ENCODE results near the gene NXPH1. TPM values are rescaled to one million over a fixed set of nuclear protein-coding genes. Genes with fewer than 3 reads are reported as not detected.

Gene NXPH1
- polyA plus RNA-seq, 2 donors = 0.02 TPM; not detected in 1

DNA sequence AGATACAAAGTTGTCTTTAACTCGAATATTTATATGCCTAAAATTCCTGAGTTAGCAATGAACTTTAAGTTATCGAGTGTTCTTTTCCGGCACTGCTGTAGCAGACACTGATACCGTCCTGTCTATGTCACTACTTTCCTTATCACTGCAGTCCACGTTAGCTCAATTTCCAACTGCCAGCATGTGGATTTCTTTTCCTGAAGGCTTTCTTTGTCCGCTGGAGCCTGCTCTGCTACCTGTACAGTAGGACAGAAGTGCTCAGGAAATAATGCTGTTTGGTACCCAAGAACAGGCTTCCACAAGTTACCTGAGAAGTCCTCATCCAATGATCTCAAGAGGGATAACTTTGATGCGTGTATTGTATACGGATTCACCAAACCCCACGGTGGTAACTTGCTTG, 329.4 kb downstream of the NXPH1 start:
- Histone ChIP-seq H3K4me1 (ENCODE audit: control insufficient read depth in 2 of 2, insufficient read depth in 2 of 2, low read length in 1 of 2) (no peaks in the 10 kb centered on the region), H3K27ac (ENCODE audit: low read depth in 2 of 2, low read length in 1 of 2) (no peak overlapping the region), H3K9me3 (ENCODE audit: control insufficient read depth in 2 of 2, insufficient read depth in 1 of 2, low read depth in 1 of 2, low read length in 1 of 2) (no peaks in the 10 kb centered on the region), H3K4me3 (ENCODE audit: low read depth in 1 of 2, low read length in 2 of 2) (no peak overlapping the region), H3K27me3 (ENCODE audit: control insufficient read depth in 1 of 2, insufficient read depth in 2 of 2, low read length in 2 of 2) (no peaks in the 10 kb centered on the region), H3K36me3 (ENCODE audit: control insufficient read depth in 2 of 2, insufficient read depth in 2 of 2, low read length in 1 of 2) (no peaks in the 10 kb centered on the region)
- WGBS, 2 donors = 71 to 72% methylated on average over 9 of the region's 9 CpGs

DNA sequence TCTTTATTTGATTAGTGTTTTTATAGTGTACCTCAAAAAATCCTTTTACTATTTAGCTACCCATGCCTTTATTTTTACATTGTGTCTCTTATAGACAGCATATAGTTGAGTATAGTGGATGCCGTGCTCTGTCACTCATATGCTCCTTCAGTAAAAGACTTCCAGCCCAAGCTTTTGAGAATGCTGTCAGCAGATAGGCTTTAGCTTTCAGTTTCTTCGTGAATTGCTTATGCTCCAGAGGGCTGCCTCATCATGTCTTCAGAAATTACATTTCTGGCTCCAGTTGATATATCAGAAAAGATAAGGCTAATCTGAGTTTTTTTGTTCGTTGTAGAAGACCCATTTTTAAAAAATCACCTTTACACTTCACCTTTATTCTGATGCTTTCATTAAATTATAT, 332.0 kb downstream of the NXPH1 start:
- H3K36me3 ChIP-seq (ENCODE audit: control insufficient read depth in 2 of 2, insufficient read depth in 2 of 2, low read length in 1 of 2) = no peaks in the 10 kb centered on the region
- H3K9me3 ChIP-seq (ENCODE audit: control insufficient read depth in 2 of 2, insufficient read depth in 1 of 2, low read depth in 1 of 2, low read length in 1 of 2) = no peaks in the 10 kb centered on the region
- no peak overlapping the region for H3K4me3 ChIP-seq (ENCODE audit: low read depth in 1 of 2, low read length in 2 of 2)
- 61 to 69% methylated on average over 3 of the region's 3 CpGs for WGBS, 2 donors
- H3K27me3 ChIP-seq (ENCODE audit: control insufficient read depth in 1 of 2, insufficient read depth in 2 of 2, low read length in 2 of 2) = no peaks in the 10 kb centered on the region
- H3K4me1 ChIP-seq (ENCODE audit: control insufficient read depth in 2 of 2, insufficient read depth in 2 of 2, low read length in 1 of 2) = no peaks in the 10 kb centered on the region
- no peak overlapping the region for H3K27ac ChIP-seq (ENCODE audit: low read depth in 2 of 2, low read length in 1 of 2)

- no peaks in the 10 kb centered on the region for H3K27me3 ChIP-seq (ENCODE audit: control insufficient read depth in 1 of 2, insufficient read depth in 2 of 2, low read length in 2 of 2)
- no peaks in the 10 kb centered on the region for H3K4me1 ChIP-seq (ENCODE audit: control insufficient read depth in 2 of 2, insufficient read depth in 2 of 2, low read length in 1 of 2)
- no peak overlapping the region for H3K4me3 ChIP-seq (ENCODE audit: low read depth in 1 of 2, low read length in 2 of 2)
- no peaks in the 10 kb centered on the region for H3K36me3 ChIP-seq (ENCODE audit: control insufficient read depth in 2 of 2, insufficient read depth in 2 of 2, low read length in 1 of 2)
- H3K9me3 ChIP-seq (ENCODE audit: control insufficient read depth in 2 of 2, insufficient read depth in 1 of 2, low read depth in 1 of 2, low read length in 1 of 2) = no peaks in the 10 kb centered on the region
- no peak overlapping the region for H3K27ac ChIP-seq (ENCODE audit: low read depth in 2 of 2, low read length in 1 of 2)
Observed at GRCh38 chr7:8773518-8773917, 340.1 kb downstream of the NXPH1 start.

- WGBS, 2 donors = 61 to 64% methylated on average over 2 of the region's 2 CpGs
- H3K4me3 ChIP-seq (ENCODE audit: low read depth in 1 of 2, low read length in 2 of 2) = no peak overlapping the region
- no peaks in the 10 kb centered on the region for H3K9me3 ChIP-seq (ENCODE audit: control insufficient read depth in 2 of 2, insufficient read depth in 1 of 2, low read depth in 1 of 2, low read length in 1 of 2)
- no peaks in the 10 kb centered on the region for H3K4me1 ChIP-seq (ENCODE audit: control insufficient read depth in 2 of 2, insufficient read depth in 2 of 2, low read length in 1 of 2)
- no peak overlapping the region for H3K27ac ChIP-seq (ENCODE audit: low read depth in 2 of 2, low read length in 1 of 2)
- H3K27me3 ChIP-seq (ENCODE audit: control insufficient read depth in 1 of 2, insufficient read depth in 2 of 2, low read length in 2 of 2) = no peaks in the 10 kb centered on the region
- no peaks in the 10 kb centered on the region for H3K36me3 ChIP-seq (ENCODE audit: control insufficient read depth in 2 of 2, insufficient read depth in 2 of 2, low read length in 1 of 2)
Observed at GRCh38 chr7:8778459-8778858, 345.1 kb downstream of the NXPH1 start.

GRCh38 chr7:8781166-8781565, 347.8 kb downstream of the NXPH1 start:
- Histone ChIP-seq H3K27ac (ENCODE audit: low read depth in 2 of 2, low read length in 1 of 2) (no peak overlapping the region), H3K4me1 (ENCODE audit: control insufficient read depth in 2 of 2, insufficient read depth in 2 of 2, low read length in 1 of 2) (no peaks in the 10 kb centered on the region), H3K36me3 (ENCODE audit: control insufficient read depth in 2 of 2, insufficient read depth in 2 of 2, low read length in 1 of 2) (no peaks in the 10 kb centered on the region), H3K4me3 (ENCODE audit: low read depth in 1 of 2, low read length in 2 of 2) (no peak overlapping the region), H3K27me3 (ENCODE audit: control insufficient read depth in 1 of 2, insufficient read depth in 2 of 2, low read length in 2 of 2) (no peaks in the 10 kb centered on the region), H3K9me3 (ENCODE audit: control insufficient read depth in 2 of 2, insufficient read depth in 1 of 2, low read depth in 1 of 2, low read length in 1 of 2) (no peaks in the 10 kb centered on the region)

- Histone ChIP-seq H3K36me3 (ENCODE audit: control insufficient read depth in 2 of 2, insufficient read depth in 2 of 2, low read length in 1 of 2) (no peaks in the 10 kb centered on the region), H3K4me1 (ENCODE audit: control insufficient read depth in 2 of 2, insufficient read depth in 2 of 2, low read length in 1 of 2) (no peaks in the 10 kb centered on the region), H3K9me3 (ENCODE audit: control insufficient read depth in 2 of 2, insufficient read depth in 1 of 2, low read depth in 1 of 2, low read length in 1 of 2) (no peaks in the 10 kb centered on the region), H3K27ac (ENCODE audit: low read depth in 2 of 2, low read length in 1 of 2) (no peak overlapping the region), H3K27me3 (ENCODE audit: control insufficient read depth in 1 of 2, insufficient read depth in 2 of 2, low read length in 2 of 2) (no peaks in the 10 kb centered on the region), H3K4me3 (ENCODE audit: low read depth in 1 of 2, low read length in 2 of 2) (no peak overlapping the region)
- whole genome bisulfite sequencing, 2 donors = 38 to 42% methylated on average over 2 of the region's 2 CpGs
Observed at GRCh38 chr7:8783229-8783628, 349.8 kb downstream of the NXPH1 start.

- no peaks in the 10 kb centered on the region for H3K27me3 ChIP-seq (ENCODE audit: control insufficient read depth in 1 of 2, insufficient read depth in 2 of 2, low read length in 2 of 2)
- H3K27ac ChIP-seq (ENCODE audit: low read depth in 2 of 2, low read length in 1 of 2) = no peak overlapping the region
- H3K9me3 ChIP-seq (ENCODE audit: control insufficient read depth in 2 of 2, insufficient read depth in 1 of 2, low read depth in 1 of 2, low read length in 1 of 2) = no peaks in the 10 kb centered on the region
- H3K4me3 ChIP-seq (ENCODE audit: low read depth in 1 of 2, low read length in 2 of 2) = no peak overlapping the region
- no peaks in the 10 kb centered on the region for H3K4me1 ChIP-seq (ENCODE audit: control insufficient read depth in 2 of 2, insufficient read depth in 2 of 2, low read length in 1 of 2)
- no peaks in the 10 kb centered on the region for H3K36me3 ChIP-seq (ENCODE audit: control insufficient read depth in 2 of 2, insufficient read depth in 2 of 2, low read length in 1 of 2)
Observed at GRCh38 chr7:8785081-8785480, 351.7 kb downstream of the NXPH1 start.

DNA sequence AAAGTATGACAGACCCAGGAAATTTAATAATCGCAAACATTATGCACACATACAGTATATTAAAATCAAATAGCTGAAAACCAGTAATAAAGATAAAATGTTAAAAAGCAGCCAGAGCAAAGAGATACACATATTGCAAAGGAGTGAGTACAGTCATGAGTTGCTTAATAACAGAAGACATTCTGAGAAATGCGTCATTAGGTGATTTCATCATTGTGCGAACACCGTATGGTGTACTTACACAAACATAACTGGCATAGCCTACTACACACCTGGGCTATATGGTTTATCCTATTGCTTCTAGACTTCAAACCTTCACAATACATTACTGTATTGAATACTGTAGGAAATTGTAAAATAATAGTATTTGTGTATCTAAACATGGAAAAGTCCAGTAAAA, 367.6 kb downstream of the NXPH1 start:
- Histone ChIP-seq H3K27ac (ENCODE audit: low read depth in 2 of 2, low read length in 1 of 2) (no peak overlapping the region), H3K4me3 (ENCODE audit: low read depth in 1 of 2, low read length in 2 of 2) (no peak overlapping the region), H3K9me3 (ENCODE audit: control insufficient read depth in 2 of 2, insufficient read depth in 1 of 2, low read depth in 1 of 2, low read length in 1 of 2) (no peaks in the 10 kb centered on the region), H3K36me3 (ENCODE audit: control insufficient read depth in 2 of 2, insufficient read depth in 2 of 2, low read length in 1 of 2) (no peaks in the 10 kb centered on the region), H3K4me1 (ENCODE audit: control insufficient read depth in 2 of 2, insufficient read depth in 2 of 2, low read length in 1 of 2) (no peaks in the 10 kb centered on the region), H3K27me3 (ENCODE audit: control insufficient read depth in 1 of 2, insufficient read depth in 2 of 2, low read length in 2 of 2) (no peaks in the 10 kb centered on the region)
- 97 to 98% methylated on average over 4 of the region's 4 CpGs for WGBS, 2 donors

Other genes with a start within 250 kb of the NXPH1 start
- 10 to 100 TPM; 10.7 to 11.3 TPM for gene ICA1, start 171.4 kb upstream of the NXPH1 start, polyA plus RNA-seq

Data from esophagus (tissue), 2 donors.